GM12878 (cell line): ENCODE data around the gene IFITM5. TPM values are rescaled to one million over a fixed set of nuclear protein-coding genes. Genes with fewer than 3 reads are reported as not detected.

ENCODE experiments used
- ATAC-seq: fragments of 200-7000 bp; cut with Tn5 transposase; 3 replicates; pipeline ENCODE4 v1.9.1; 2020; ENCODE audit warnings: mild to moderate bottlenecking, moderate library complexity
- BruUV-seq: library from RNA; stranded (reverse); fragments of 400-500 nt; replicated peaks from 2 replicates; lab custom pipeline; 2021; lab: Mats Ljungman, UMichigan
- CTCF ChIA-PET: fragments of 300-600 bp; sonication (Branson Sonifier 250); formaldehyde crosslinking; extraction: SDS; loops from one replicate; lab custom pipeline; 2021; ENCODE audit warnings: inconsistent platforms; lab: Yijun Ruan, JAX
- POLR2A ChIA-PET: fragments of 350-600 bp; formaldehyde crosslinking; extraction: SDS; loops from one replicate; lab custom pipeline; 2021; ENCODE audit warnings: inconsistent platforms; lab: Charles Lee
- RAD21 ChIA-PET: fragments of 300-600 bp; sonication (Branson Sonifier 250); formaldehyde crosslinking; loops from one replicate; lab custom pipeline; 2023; ENCODE audit warnings: antibody characterized with exemption; ENCODE audit not compliant: unreplicated experiment; lab: Charles Lee
- SMC1A ChIA-PET: fragments of 300-600 bp; sonication (Branson Sonifier 250); formaldehyde crosslinking; loops from one replicate; lab custom pipeline; 2023; ENCODE audit not compliant: unreplicated experiment, uncharacterized antibody; lab: Charles Lee
- DNase-seq: peaks from one replicate; pipeline ENCODE4 v3.0.0-alpha.2; 2011; ENCODE audit warnings: low read depth, low spot score
- FAIRE-seq: peaks from 3 replicates; lab custom pipeline; 2011; peaks lifted over from hg19 to GRCh38; lab: Jason Lieb, UNC
- H2AFZ ChIP-seq: 2 replicates; pipeline ENCODE4 v1.6.0; 2011; ENCODE audit warnings: low read depth, low read length, control low read depth; ENCODE audit not compliant: control insufficient read depth
- H3K27ac ChIP-seq: 2 replicates; pipeline ENCODE4 v1.5.1; 2011; ENCODE audit warnings: control low read depth; ENCODE audit not compliant: control insufficient read depth, insufficient read depth
- H3K27me3 ChIP-seq, 2 experiments: replicated peaks in 1 of 2; 2 replicates each; pipeline versions ENCODE4 v1.6.0 to v1.6.1; 2011; ENCODE audit warnings: low read length in 1 of 2; ENCODE audit not compliant: control insufficient read depth in 2 of 2, insufficient read depth in 2 of 2
- H3K36me3 ChIP-seq, 2 experiments: 2 replicates each; pipeline ENCODE4 v1.5.1; 2011; ENCODE audit warnings: low read length in 1 of 2; ENCODE audit not compliant: control insufficient read depth in 2 of 2, insufficient read depth in 2 of 2
- H3K4me1 ChIP-seq: 2 replicates; pipeline ENCODE4 v1.6.1; 2011; ENCODE audit warnings: mild to moderate bottlenecking, low read length, moderate library complexity, mixed read lengths; ENCODE audit not compliant: control insufficient read depth, insufficient read depth
- H3K4me2 ChIP-seq: 2 replicates; pipeline ENCODE4 v1.6.0; 2011; ENCODE audit warnings: control low read depth; ENCODE audit not compliant: control insufficient read depth, insufficient read depth
- H3K4me3 ChIP-seq: fragments of 200-600 bp; sonication (generic); 2 replicates; pipeline ENCODE4 v1.5.1; 2016
- H3K79me2 ChIP-seq: 2 replicates; pipeline ENCODE4 v1.6.0; 2011; ENCODE audit warnings: low read length; ENCODE audit not compliant: control insufficient read depth, insufficient read depth
- H3K9ac ChIP-seq: 2 replicates; pipeline ENCODE4 v1.8.0; 2011; ENCODE audit warnings: low read length, control low read depth, mixed read lengths; ENCODE audit not compliant: control insufficient read depth, insufficient read depth
- H3K9me3 ChIP-seq: replicated peaks from 3 replicates; pipeline ENCODE4 v1.5.1; 2011; ENCODE audit warnings: mild to moderate bottlenecking, low read length; ENCODE audit not compliant: control insufficient read depth, insufficient read depth
- H4K20me1 ChIP-seq: 2 replicates; pipeline ENCODE4 v1.6.0; 2011; ENCODE audit not compliant: control insufficient read depth, insufficient read depth
- BRCA1 ChIP-seq: IDR thresholded peaks from 2 replicates; pipeline ENCODE4 v1.6.1; 2011; ENCODE audit warnings: low read depth, low read length, improper control_type of control experiment
- CEBPZ ChIP-seq: fragments of 150-350 bp; IDR thresholded peaks from 2 replicates; pipeline ENCODE4 v1.6.1; 2016; ENCODE audit warnings: low read depth, low read length
- E4F1 ChIP-seq: fragments of 450-650 bp; IDR thresholded peaks from 2 replicates; pipeline ENCODE4 v1.6.1; 2018; ENCODE audit warnings: borderline replicate concordance, mild to moderate bottlenecking; ENCODE audit not compliant: partially characterized antibody
- EED ChIP-seq: sonication (generic); IDR thresholded peaks from 2 replicates; pipeline ENCODE4 v1.6.1; 2016; ENCODE audit warnings: antibody characterized with exemption, low read depth
- EZH2 ChIP-seq: IDR thresholded peaks from 2 replicates; pipeline ENCODE4 v1.6.1; 2012; ENCODE audit warnings: low read depth, mild to moderate bottlenecking, control low read depth, inconsistent platforms, low read length, borderline replicate concordance; ENCODE audit not compliant: control insufficient read depth
- HDGF ChIP-seq: fragments of 450-650 bp; IDR thresholded peaks from 2 replicates; pipeline ENCODE4 v1.6.1; 2016; ENCODE audit warnings: antibody characterized with exemption
- MTA3 ChIP-seq: IDR thresholded peaks from 2 replicates; pipeline ENCODE4 v1.6.1; 2012; ENCODE audit warnings: low read length, inconsistent platforms, borderline replicate concordance
- MYC ChIP-seq: IDR thresholded peaks from 2 replicates; pipeline ENCODE4 v1.6.1; 2011; ENCODE audit warnings: mild to moderate bottlenecking, low read length, moderate library complexity, inconsistent platforms; ENCODE audit not compliant: insufficient read depth, insufficient replicate concordance, insufficient read length, severe bottlenecking
- NFIC ChIP-seq: IDR thresholded peaks from 2 replicates; pipeline ENCODE4 v1.6.1; 2012; ENCODE audit warnings: low read depth, mild to moderate bottlenecking, inconsistent platforms, low read length, moderate library complexity
- NR2F1 ChIP-seq: fragments of 450-650 bp; conservative IDR thresholded peaks from 2 replicates; pipeline ENCODE4 v1.6.1; 2017; ENCODE audit warnings: mild to moderate bottlenecking
- RCOR1 ChIP-seq: conservative IDR thresholded peaks from 2 replicates; pipeline ENCODE4 v1.6.1; 2012; ENCODE audit warnings: low read depth, low read length, improper control_type of control experiment
- RELA ChIP-seq: fragments of 450-650 bp; IDR thresholded peaks from 2 replicates; pipeline ENCODE4 v1.8.0; 2014; ENCODE audit warnings: borderline replicate concordance; ENCODE audit not compliant: partially characterized antibody
- SP1 ChIP-seq: IDR thresholded peaks from one replicate; pipeline ENCODE4 v1.6.1; 2011; ENCODE audit warnings: low read depth, low read length
- TCF7 ChIP-seq: IDR thresholded peaks from 2 replicates; pipeline ENCODE4 v1.6.1; 2014; ENCODE audit warnings: antibody characterized with exemption, borderline replicate concordance
- YBX1 ChIP-seq: fragments of 450-650 bp; IDR thresholded peaks from 2 replicates; pipeline ENCODE4 v1.6.1; 2016; ENCODE audit warnings: antibody characterized with exemption
- WGBS: methylation state at CpG from one replicate; pipeline ENCODE4 v1.1.6; 2016; ENCODE audit warnings: low lambda C conversion rate; ENCODE audit not compliant: insufficient replicate concordance, insufficient coverage; ENCODE audit errors: missing lambda C conversion rate; 5-methylcytosine and 5-hydroxymethylcytosine counted together
- in situ Hi-C: fragments of 300-500 bp; cut with MboI; formaldehyde crosslinking; loops from 9 replicates; pipeline ENCODE4 v1.14.3; 2018; ENCODE audit warnings: mixed read lengths
- intact Hi-C: fragments of 100-400 bp; cut with micrococcal nuclease; formaldehyde crosslinking; loops from one replicate; pipeline ENCODE4 v1.14.2; 2022; ENCODE audit not compliant: unreplicated experiment
- polyA plus RNA-seq, 11 experiments: library from polyadenylated mRNA; depleted of rRNA in 4 of 11; unstranded in 6 of 11; stranded (reverse) in 5 of 11; fragments of >200 nt; fragmentation: Nextera tagmentation in 4 of 11; fragmentation: Illumina TruSeq in 1 of 11; extraction: Ambion mirVana in 4 of 11; extraction: Trizol in 1 of 11; gene quantifications; 1 replicate in 1 of 11; 2 replicates in 10 of 11; pipeline versions ENCODE4 v1.2.1 to v1.2.3, GENCODE V29; 2011 to 2016; ENCODE audit warnings: inconsistent platforms in 2 of 11, missing spikeins in 2 of 11, low read depth in 1 of 11
- total RNA-seq, 4 experiments: library from RNA; depleted of rRNA in 3 of 4; stranded (reverse); fragments of >200 nt in 3 of 4; fragmentation: Illumina TruSeq in 1 of 4; extraction: Trizol in 1 of 4; gene quantifications; 2 replicates each; pipeline versions ENCODE4 v1.2.1 to v1.2.3, GENCODE V29; 2013 to 2021
- TF ChIP-seq, protein P1 (sequence below): IDR thresholded peaks from 2 replicates; pipeline ENCODE4 v1.6.1; 2012; ENCODE audit warnings: low read length, inconsistent platforms

Gene IFITM5
- total and polyA plus RNA-seq, 10 of the 15 experiments (the other 5 are each of a cell fraction or from before 2014, with no cell fraction given): not detected

GRCh38 chr11:269146-269890 lies 30.0 kb downstream of the IFITM5 start:
- H3K9me3 ChIP-seq: no peaks in the 10 kb centered on the region
- no peak overlapping the region for H2AFZ ChIP-seq
- no peaks in the 10 kb centered on the region for H3K36me3 ChIP-seq
- peak; percentile 98 for FAIRE-seq
- intact Hi-C loops: loop anchor here (1.0 to 10.0 kb wide), 4 partner anchors 33 to 85 kb away; partner anchors contain the start of genes BET1L, PSMD13, RIC8A and SIRT3
- H3K27me3 ChIP-seq: no peaks in the 10 kb centered on the region
- H3K9ac ChIP-seq: peak overlapping the region; percentile 71
- SMC1A ChIA-PET: interaction anchor here (0.9 kb wide), 1 partner anchor 18 kb away, joined by 3 read pairs; no protein-coding TSS in a partner anchor
- H3K4me3 ChIP-seq: peak overlapping the region; percentile 78
- CTCF ChIA-PET: interaction anchor here (0.6 to 1.8 kb wide), 5 partner anchors 19 to 175 kb away, joined by 3 to 6 read pairs (median 4); no protein-coding TSS in a partner anchor
- RAD21 ChIA-PET: interaction anchor here (1.0 to 2.2 kb wide), 6 partner anchors 11 to 138 kb away, joined by 3 to 36 read pairs (median 6); partner anchors contain the start of gene PSMD13
- 4% methylated on average over 21 of the region's 21 CpGs for WGBS
- in situ Hi-C loops: no loop called here
- peaks cover 7% of the 10 kb centered on the region for H3K79me2 ChIP-seq
- H4K20me1 ChIP-seq: no peaks in the 10 kb centered on the region
- peak overlapping the region; percentile 89 for H3K4me2 ChIP-seq
- ATAC-seq: peak; percentile 80
- H3K27ac ChIP-seq: peak overlapping the region; percentile 88
- POLR2A ChIA-PET: interaction anchor here (0.6 to 2.4 kb wide), 2 partner anchors 14 to 85 kb away, joined by 5 to 35 read pairs; no protein-coding TSS in a partner anchor
- H3K4me1 ChIP-seq: peaks cover 14% of the 10 kb centered on the region
- BruUV-seq: no TSS peak
- peak; percentile 99 for DNase-seq
- TF ChIP-seq YBX1 (no peak), NFIC (peak; percentile 96), MYC (no peak), NR2F1 (peak; percentile 53; the same call in 1 of the 2 replicates), EED (peak; percentile 91), SP1 (peak; percentile 66), HDGF (no peak), MTA3 (peak; percentile 97), TCF7 (no peak), BRCA1 (no peak), E4F1 (no peak), CEBPZ (no peak), RCOR1 (0 out of 2 replicates have a peak, but pooled peaks have one; percentile 82), RELA (no peak), EZH2 (no peak)
- TF ChIP-seq, protein P1, sequence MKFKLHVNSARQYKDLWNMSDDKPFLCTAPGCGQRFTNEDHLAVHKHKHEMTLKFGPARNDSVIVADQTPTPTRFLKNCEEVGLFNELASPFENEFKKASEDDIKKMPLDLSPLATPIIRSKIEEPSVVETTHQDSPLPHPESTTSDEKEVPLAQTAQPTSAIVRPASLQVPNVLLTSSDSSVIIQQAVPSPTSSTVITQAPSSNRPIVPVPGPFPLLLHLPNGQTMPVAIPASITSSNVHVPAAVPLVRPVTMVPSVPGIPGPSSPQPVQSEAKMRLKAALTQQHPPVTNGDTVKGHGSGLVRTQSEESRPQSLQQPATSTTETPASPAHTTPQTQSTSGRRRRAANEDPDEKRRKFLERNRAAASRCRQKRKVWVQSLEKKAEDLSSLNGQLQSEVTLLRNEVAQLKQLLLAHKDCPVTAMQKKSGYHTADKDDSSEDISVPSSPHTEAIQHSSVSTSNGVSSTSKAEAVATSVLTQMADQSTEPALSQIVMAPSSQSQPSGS: peak; percentile 93
